HEK293 (cell line): ENCODE data around the gene IGF1R.
A peak's percentile ranks its signal among the peaks of the same experiment; 100 is the strongest.

ENCODE experiments used
- CTCF ChIA-PET: fragments of 350-600 bp; formaldehyde crosslinking; extraction: SDS; loops from one replicate; lab custom pipeline; 2021; ENCODE audit warnings: antibody characterized with exemption; lab: Yijun Ruan, JAX
- POLR2A ChIA-PET: fragments of 300-600 bp; formaldehyde crosslinking; extraction: SDS; loops from one replicate; lab custom pipeline; 2020; ENCODE audit warnings: antibody characterized with exemption, inconsistent platforms; lab: Yijun Ruan, JAX
- H3K27ac ChIP-seq: fragments of 200-500 bp; sonication (Bioruptor generic); 2 replicates; pipeline ENCODE4 v1.5.1; 2014; ENCODE audit warnings: low read depth, low read length, control low read depth, inconsistent platforms; ENCODE audit errors: extremely low read depth
- H3K36me3 ChIP-seq, 2 experiments: fragments of 200-500 bp in 1 of 2; sonication (Bioruptor generic) in 1 of 2; 1 replicate in 1 of 2; 2 replicates in 1 of 2; pipeline ENCODE4 v1.5.1; 2014 to 2017; ENCODE audit warnings: inconsistent platforms in 2 of 2, low read length in 2 of 2; ENCODE audit not compliant: control insufficient read depth in 2 of 2, insufficient read depth in 1 of 2
- H3K4me1 ChIP-seq: fragments of 200-500 bp; sonication (Bioruptor generic); 2 replicates; pipeline ENCODE4 v1.5.1; 2014; ENCODE audit warnings: mild to moderate bottlenecking, low read length, inconsistent platforms; ENCODE audit not compliant: control insufficient read depth, insufficient read depth
- H3K4me3 ChIP-seq: 2 replicates; pipeline ENCODE4 v1.5.1; 2011; ENCODE audit warnings: low read depth, mild to moderate bottlenecking, control low read depth, low read length, moderate library complexity
- H3K9me3 ChIP-seq: fragments of 200-500 bp; sonication (Bioruptor generic); 2 replicates; pipeline ENCODE4 v1.5.1; 2014; ENCODE audit warnings: low read depth, low read length, inconsistent platforms; ENCODE audit not compliant: control insufficient read depth, insufficient read depth
- EGR2 ChIP-seq: fragments of 450-650 bp; formaldehyde crosslinking; IDR thresholded peaks from 2 replicates; pipeline ENCODE4 v1.5.1; 2016; ENCODE audit warnings: low read depth, missing biosample characterization, missing genetic modification characterization
- GLI4 ChIP-seq: fragments of 450-650 bp; formaldehyde crosslinking; IDR thresholded peaks from 2 replicates; pipeline ENCODE4 v1.5.1; 2016; ENCODE audit warnings: missing biosample characterization, missing genetic modification characterization
- MEIS1 ChIP-seq: sonication (generic); formaldehyde crosslinking; IDR thresholded peaks from 2 replicates; pipeline ENCODE4 v1.8.1; 2022; ENCODE audit warnings: missing genetic modification reagents, mild to moderate bottlenecking, borderline replicate concordance
- ZBTB49 ChIP-seq: fragments of 450-650 bp; formaldehyde crosslinking; IDR thresholded peaks from 2 replicates; pipeline ENCODE4 v1.5.1; 2016; ENCODE audit warnings: missing biosample characterization, missing genetic modification characterization, low read depth
- ZFHX2 ChIP-seq: fragments of 450-650 bp; formaldehyde crosslinking; conservative IDR thresholded peaks from 2 replicates; pipeline ENCODE4 v1.5.1; 2016; ENCODE audit warnings: missing biosample characterization, missing genetic modification characterization
- ZFP69B ChIP-seq: fragments of 450-650 bp; formaldehyde crosslinking; IDR thresholded peaks from 2 replicates; pipeline ENCODE4 v1.5.1; 2016; ENCODE audit warnings: missing biosample characterization, missing genetic modification characterization
- ZIC2 ChIP-seq: fragments of 450-650 bp; formaldehyde crosslinking; IDR thresholded peaks from 2 replicates; pipeline ENCODE4 v1.5.1; 2016; ENCODE audit warnings: missing biosample characterization, missing genetic modification characterization
- ZNF184 ChIP-seq: fragments of 450-650 bp; IDR thresholded peaks from 2 replicates; pipeline ENCODE4 v1.5.1; 2018; ENCODE audit warnings: missing biosample characterization, mild to moderate bottlenecking, missing genetic modification characterization
- ZNF214 ChIP-seq: fragments of 450-650 bp; formaldehyde crosslinking; IDR thresholded peaks from 2 replicates; pipeline ENCODE4 v1.5.1; 2017; ENCODE audit warnings: missing biosample characterization, mild to moderate bottlenecking, missing genetic modification characterization, borderline replicate concordance
- ZNF26 ChIP-seq: fragments of 450-650 bp; formaldehyde crosslinking; IDR thresholded peaks from 2 replicates; pipeline ENCODE4 v1.5.1; 2016; ENCODE audit warnings: missing biosample characterization, missing genetic modification characterization
- ZNF404 ChIP-seq: fragments of 450-650 bp; formaldehyde crosslinking; IDR thresholded peaks from 2 replicates; pipeline ENCODE4 v1.5.1; 2017; ENCODE audit warnings: missing biosample characterization, missing genetic modification characterization
- ZNF510 ChIP-seq: fragments of 450-650 bp; formaldehyde crosslinking; IDR thresholded peaks from 2 replicates; pipeline ENCODE4 v1.5.1; 2018; ENCODE audit warnings: mild to moderate bottlenecking, missing genetic modification characterization, missing biosample characterization; ENCODE audit not compliant: insufficient replicate concordance
- ZNF660 ChIP-seq: fragments of 450-650 bp; IDR thresholded peaks from 2 replicates; pipeline ENCODE4 v1.5.1; 2018; ENCODE audit warnings: missing biosample characterization, mild to moderate bottlenecking, missing genetic modification characterization
- TF ChIP-seq, protein P1 (sequence below): fragments of 450-650 bp; formaldehyde crosslinking; IDR thresholded peaks from 2 replicates; pipeline ENCODE4 v1.5.1; 2016; ENCODE audit warnings: missing biosample characterization, missing genetic modification characterization
- TF ChIP-seq, protein P2 (sequence below): fragments of 450-650 bp; formaldehyde crosslinking; IDR thresholded peaks from 2 replicates; pipeline ENCODE4 v1.5.1; 2016; ENCODE audit warnings: missing biosample characterization, missing genetic modification characterization
- TF ChIP-seq, protein P3 (sequence below): fragments of 450-650 bp; formaldehyde crosslinking; IDR thresholded peaks from 2 replicates; pipeline ENCODE4 v1.5.1; 2016; ENCODE audit warnings: missing biosample characterization, missing genetic modification characterization

IGF1R gene

GRCh38 chr15:98792117-98792516, 143.8 kb downstream of the IGF1R start (continued):
- TF ChIP-seq ZBTB49 (tag by site-specific recombination) (no peak), ZNF26 (tag by site-specific recombination) (no peak), GLI4 (no peak)

DNA sequence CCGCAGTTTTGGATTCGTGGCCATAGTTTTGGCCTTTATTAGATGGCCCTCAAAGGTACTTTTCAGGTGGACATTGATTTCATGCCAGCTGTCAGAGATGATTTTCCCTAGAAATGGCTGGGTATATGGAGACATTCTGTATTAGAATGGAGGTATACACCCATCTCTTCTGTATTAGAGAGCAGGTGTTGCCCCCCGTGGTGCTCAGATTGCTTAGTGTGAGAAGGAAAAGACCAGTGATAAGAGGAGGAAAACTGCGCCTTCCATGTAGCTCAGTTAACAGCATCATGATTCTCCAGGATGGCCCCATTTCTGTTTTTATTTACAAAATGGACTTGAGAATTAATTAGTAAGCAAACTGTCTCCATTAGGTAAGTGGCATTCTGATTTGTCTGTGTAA, 145.9 kb downstream of the IGF1R start:
- ChIA-PET POLR2A (no interaction called here), CTCF (interaction anchor here (0.5 to 6.4 kb wide), 6 partner anchors 15 to 319 kb away, joined by 3 to 66 read pairs (median 3); no protein-coding TSS in a partner anchor)
- H3K36me3 ChIP-seq, result no peaks in the 10 kb centered on the region

DNA sequence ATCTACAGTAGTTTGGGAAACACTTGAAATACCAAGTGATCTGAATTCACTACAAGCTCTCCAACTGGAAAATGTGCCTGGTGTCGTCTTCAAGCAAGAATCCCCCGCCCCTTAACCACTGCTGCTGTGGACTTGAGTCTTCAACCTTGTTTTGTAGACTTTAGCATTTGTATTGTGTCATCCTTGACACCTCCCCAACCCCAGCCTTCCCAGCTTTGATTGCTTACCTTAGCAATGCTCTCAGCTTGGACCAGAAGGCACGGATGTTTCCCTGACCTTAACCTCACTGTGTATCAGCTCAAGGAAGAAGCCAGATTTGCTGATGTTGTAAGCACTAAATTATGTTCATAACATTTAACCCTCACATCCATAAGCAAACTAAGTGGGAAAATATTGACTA, 146.4 kb downstream of the IGF1R start:
- ChIA-PET CTCF (interaction anchor here (0.5 to 6.4 kb wide), 3 partner anchors 16 to 142 kb away, joined by 3 to 66 read pairs (median 3); no protein-coding TSS in a partner anchor), POLR2A (no interaction called here)
- Histone ChIP-seq H3K4me3 (no peak overlapping the region), H3K27ac (no peak overlapping the region), H3K9me3 (no peaks in the 10 kb centered on the region), H3K36me3 (no peaks in the 10 kb centered on the region), H3K4me1 (peaks cover 45% of the 10 kb centered on the region)
- no peak for TF ChIP-seq MEIS1 (CRISPR knock-in tag)
- TF ChIP-seq, protein P1, sequence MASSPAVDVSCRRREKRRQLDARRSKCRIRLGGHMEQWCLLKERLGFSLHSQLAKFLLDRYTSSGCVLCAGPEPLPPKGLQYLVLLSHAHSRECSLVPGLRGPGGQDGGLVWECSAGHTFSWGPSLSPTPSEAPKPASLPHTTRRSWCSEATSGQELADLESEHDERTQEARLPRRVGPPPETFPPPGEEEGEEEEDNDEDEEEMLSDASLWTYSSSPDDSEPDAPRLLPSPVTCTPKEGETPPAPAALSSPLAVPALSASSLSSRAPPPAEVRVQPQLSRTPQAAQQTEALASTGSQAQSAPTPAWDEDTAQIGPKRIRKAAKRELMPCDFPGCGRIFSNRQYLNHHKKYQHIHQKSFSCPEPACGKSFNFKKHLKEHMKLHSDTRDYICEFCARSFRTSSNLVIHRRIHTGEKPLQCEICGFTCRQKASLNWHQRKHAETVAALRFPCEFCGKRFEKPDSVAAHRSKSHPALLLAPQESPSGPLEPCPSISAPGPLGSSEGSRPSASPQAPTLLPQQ (tag by site-specific recombination), result no peak

More for the DNA sequence above, 145.9 kb downstream of the IGF1R start:
- peaks cover 40% of the 10 kb centered on the region for H3K4me1 ChIP-seq
- no peak overlapping the region for H3K27ac ChIP-seq
- H3K4me3 ChIP-seq, result no peak overlapping the region
- H3K9me3 ChIP-seq, result no peaks in the 10 kb centered on the region
- TF ChIP-seq ZNF184 (tag by site-specific recombination), result no peak
- TF ChIP-seq, protein P2, sequence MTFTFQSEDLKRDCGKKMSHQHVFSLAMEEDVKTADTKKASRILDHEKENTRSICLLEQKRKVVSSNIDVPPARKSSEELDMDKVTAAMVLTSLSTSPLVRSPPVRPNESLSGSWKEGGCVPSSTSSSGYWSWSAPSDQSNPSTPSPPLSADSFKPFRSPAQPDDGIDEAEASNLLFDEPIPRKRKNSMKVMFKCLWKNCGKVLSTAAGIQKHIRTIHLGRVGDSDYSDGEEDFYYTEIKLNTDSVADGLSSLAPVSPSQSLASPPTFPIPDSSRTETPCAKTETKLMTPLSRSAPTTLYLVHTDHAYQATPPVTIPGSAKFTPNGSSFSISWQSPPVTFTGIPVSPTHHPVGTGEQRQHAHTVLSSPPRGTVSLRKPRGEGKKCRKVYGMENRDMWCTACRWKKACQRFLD, result no peak
- TF ChIP-seq ZNF510 (tag by site-specific recombination), result no peak
- TF ChIP-seq, protein P3, sequence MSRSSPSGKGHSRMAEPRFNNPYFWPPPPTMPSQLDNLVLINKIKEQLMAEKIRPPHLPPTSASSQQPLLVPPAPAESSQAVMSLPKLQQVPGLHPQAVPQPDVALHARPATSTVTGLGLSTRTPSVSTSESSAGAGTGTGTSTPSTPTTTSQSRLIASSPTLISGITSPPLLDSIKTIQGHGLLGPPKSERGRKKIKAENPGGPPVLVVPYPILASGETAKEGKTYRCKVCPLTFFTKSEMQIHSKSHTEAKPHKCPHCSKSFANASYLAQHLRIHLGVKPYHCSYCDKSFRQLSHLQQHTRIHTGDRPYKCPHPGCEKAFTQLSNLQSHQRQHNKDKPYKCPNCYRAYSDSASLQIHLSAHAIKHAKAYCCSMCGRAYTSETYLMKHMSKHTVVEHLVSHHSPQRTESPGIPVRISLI (tag by site-specific recombination), result no peak
- no peak for TF ChIP-seq ZNF214 (tag by site-specific recombination)
- no peak for TF ChIP-seq ZNF404 (tag by site-specific recombination)
- TF ChIP-seq, all 188 proteins: peak for 0

DNA sequence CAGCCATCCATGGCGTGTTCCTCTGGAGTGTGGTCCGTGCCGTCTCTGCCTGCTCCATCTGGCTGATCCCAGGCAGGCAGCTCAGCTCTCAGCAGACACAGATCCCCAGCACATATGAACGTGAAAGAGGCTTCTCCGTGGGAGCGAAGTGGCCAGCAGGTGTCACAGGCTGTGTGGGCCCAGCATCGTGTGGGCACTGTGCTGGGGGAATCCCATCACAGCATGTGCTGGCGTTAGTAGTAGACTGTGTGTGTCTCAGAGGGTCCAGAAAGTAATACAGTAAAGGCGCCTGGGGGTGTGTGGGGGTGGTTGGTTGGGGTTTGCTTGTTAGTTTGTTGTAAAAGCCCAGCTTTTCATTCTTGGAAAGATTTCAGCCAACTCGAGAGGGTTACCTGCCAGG, 147.6 kb downstream of the IGF1R start:
- ChIA-PET CTCF (interaction anchor here (0.6 to 6.4 kb wide), 4 partner anchors 17 to 116 kb away, joined by 3 to 29 read pairs (median 3); no protein-coding TSS in a partner anchor), POLR2A (no interaction called here)
- H3K36me3 ChIP-seq, result no peaks in the 10 kb centered on the region
- H3K4me3 ChIP-seq, result no peak overlapping the region
- no peaks in the 10 kb centered on the region for H3K9me3 ChIP-seq
- no peak overlapping the region for H3K27ac ChIP-seq
- H3K4me1 ChIP-seq, result peaks cover 56% of the 10 kb centered on the region
- TF ChIP-seq ZNF660 (tag by site-specific recombination) (no peak), ZFHX2 (tag by site-specific recombination) (peak; percentile 95), ZFP69B (no peak), ZIC2 (tag by site-specific recombination) (peak; percentile 58), EGR2 (tag by site-specific recombination) (peak; percentile 93)
